Measurements from ENCODE around the gene NDFIP1. TPM values are rescaled to one million over a fixed set of nuclear protein-coding genes. Genes with fewer than 3 reads are reported as not detected.

NDFIP1 gene
- polyA plus RNA-seq, 1 donor (not counting 4 experiments of a cell fraction or from before 2014, with no cell fraction given): 38.2 TPM

DNA sequence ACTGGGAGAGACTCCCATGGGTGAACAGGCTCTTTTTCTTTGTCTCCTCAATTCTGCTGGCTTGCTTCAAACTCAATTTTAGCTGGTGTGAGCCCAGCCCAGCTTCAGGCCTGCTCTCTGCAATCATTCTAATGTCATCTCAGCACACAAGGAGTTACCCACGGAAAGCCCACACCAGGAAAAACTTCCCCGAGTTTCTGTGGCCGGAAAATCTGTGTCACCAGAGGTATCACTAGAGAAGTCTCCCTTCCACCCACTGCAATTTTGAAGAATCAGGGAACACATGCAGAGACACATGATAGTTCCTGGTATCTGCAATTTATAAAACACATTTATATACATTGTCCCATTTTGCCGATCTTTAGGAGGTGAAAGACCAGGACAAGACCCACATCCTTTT, 13.5 kb upstream of the NDFIP1 start:
- Histone ChIP-seq H3K27ac (ENCODE audit: control insufficient read depth, insufficient read depth, low read length) (no peak overlapping the region), H4K20me1 (ENCODE audit: control insufficient read depth, extremely low read depth, insufficient read depth, low read length) (no peaks in the 10 kb centered on the region), H3K4me2 (ENCODE audit: control insufficient read depth, extremely low read depth, insufficient read depth, low read depth, low read length) (no peak overlapping the region), H3K9me1 (ENCODE audit: control insufficient read depth, extremely low read depth, insufficient read depth, low read length) (no peaks in the 10 kb centered on the region), H3K36me3 (ENCODE audit: control insufficient read depth in 2 of 2, extremely low read depth in 1 of 2, insufficient read depth in 2 of 2, low read length in 2 of 2) (no peaks in the 10 kb centered on the region), H3K4me3 (ENCODE audit: control insufficient read depth in 2 of 3, extremely low read depth in 1 of 3, insufficient read depth in 2 of 3, low read depth in 1 of 3, low read length in 3 of 3) (no peak overlapping the region), H3K9ac (ENCODE audit: control insufficient read depth, extremely low read depth, insufficient read depth, low read length) (no peak overlapping the region), H3K27me3 (ENCODE audit: control insufficient read depth, extremely low read depth, insufficient read depth, low read length) (no peaks in the 10 kb centered on the region), H3K4me1 (ENCODE audit: control insufficient read depth, extremely low read depth, insufficient read depth, low read length) (peaks cover 22% of the 10 kb centered on the region), H3K9me3 (ENCODE audit: control insufficient read depth, low read depth, low read length) (no peaks in the 10 kb centered on the region), H3K79me2 (ENCODE audit: control insufficient read depth, insufficient read depth, low read length) (no peaks in the 10 kb centered on the region), H2AFZ (ENCODE audit: control insufficient read depth, low read length) (no peak overlapping the region)
- FAIRE-seq: no peak
- no peak for DNase-seq (ENCODE audit: low read depth, low spot score)
- dilution Hi-C loops (cut with MboI; ENCODE audit: extremely low pct_ligation_motif_present, low sequenced_read_pairs): no loop called here
- no peak for TF ChIP-seq EZH2 (IDR thresholded peaks at IDR 0.05; ENCODE audit: low read length)
- TF ChIP-seq, protein P1, sequence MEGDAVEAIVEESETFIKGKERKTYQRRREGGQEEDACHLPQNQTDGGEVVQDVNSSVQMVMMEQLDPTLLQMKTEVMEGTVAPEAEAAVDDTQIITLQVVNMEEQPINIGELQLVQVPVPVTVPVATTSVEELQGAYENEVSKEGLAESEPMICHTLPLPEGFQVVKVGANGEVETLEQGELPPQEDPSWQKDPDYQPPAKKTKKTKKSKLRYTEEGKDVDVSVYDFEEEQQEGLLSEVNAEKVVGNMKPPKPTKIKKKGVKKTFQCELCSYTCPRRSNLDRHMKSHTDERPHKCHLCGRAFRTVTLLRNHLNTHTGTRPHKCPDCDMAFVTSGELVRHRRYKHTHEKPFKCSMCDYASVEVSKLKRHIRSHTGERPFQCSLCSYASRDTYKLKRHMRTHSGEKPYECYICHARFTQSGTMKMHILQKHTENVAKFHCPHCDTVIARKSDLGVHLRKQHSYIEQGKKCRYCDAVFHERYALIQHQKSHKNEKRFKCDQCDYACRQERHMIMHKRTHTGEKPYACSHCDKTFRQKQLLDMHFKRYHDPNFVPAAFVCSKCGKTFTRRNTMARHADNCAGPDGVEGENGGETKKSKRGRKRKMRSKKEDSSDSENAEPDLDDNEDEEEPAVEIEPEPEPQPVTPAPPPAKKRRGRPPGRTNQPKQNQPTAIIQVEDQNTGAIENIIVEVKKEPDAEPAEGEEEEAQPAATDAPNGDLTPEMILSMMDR (optimal IDR thresholded peaks at IDR 0.05 in 1 of 3, IDR thresholded peaks at IDR 0.05 in 1 of 3, conservative IDR thresholded peaks at IDR 0.05 in 1 of 3; ENCODE audit: extremely low read depth in 1 of 3, insufficient read depth in 2 of 3, low read length in 3 of 3): no peak

DNA sequence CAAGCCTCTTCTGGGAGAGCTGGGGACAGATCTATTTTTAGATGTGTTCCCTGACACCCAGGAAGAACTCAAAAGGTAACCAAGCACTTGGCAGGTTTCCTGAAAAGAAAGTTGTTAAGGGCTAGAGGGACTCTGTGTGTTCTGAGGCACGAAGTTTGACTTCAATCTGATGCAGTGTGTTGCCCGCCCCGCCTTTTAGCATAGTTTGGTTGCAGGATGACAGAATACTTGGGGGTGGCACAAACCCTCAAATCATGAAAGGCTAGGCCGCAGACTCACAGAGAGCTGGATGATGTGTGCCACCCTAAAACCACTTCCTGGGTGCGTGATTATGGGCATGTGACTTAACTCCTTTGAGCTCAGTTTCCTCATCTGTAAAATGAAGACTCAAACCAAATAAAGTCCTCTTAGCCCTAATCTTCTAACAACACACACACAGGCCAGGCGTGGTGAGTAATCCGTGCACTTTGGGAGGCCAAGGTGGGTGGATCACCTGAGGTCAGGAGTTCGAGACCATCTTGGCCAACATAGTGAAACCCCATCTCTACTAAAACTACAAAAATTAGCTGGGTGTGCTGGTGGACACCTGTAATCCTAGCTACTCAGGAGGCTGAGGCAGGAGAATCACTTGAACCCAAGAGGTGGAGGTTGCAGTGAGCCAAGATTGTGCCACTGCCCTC, 12.8 kb upstream of the NDFIP1 start:
- H3K36me3 ChIP-seq (ENCODE audit: control insufficient read depth in 2 of 2, extremely low read depth in 1 of 2, insufficient read depth in 2 of 2, low read length in 2 of 2): no peaks in the 10 kb centered on the region
- no peak overlapping the region for H3K4me2 ChIP-seq (ENCODE audit: control insufficient read depth, extremely low read depth, insufficient read depth, low read depth, low read length)
- DNase-seq (ENCODE audit: low read depth, low spot score) (no peak), FAIRE-seq (peak; percentile 51)
- H3K9me1 ChIP-seq (ENCODE audit: control insufficient read depth, extremely low read depth, insufficient read depth, low read length): no peaks in the 10 kb centered on the region
- H3K9me3 ChIP-seq (ENCODE audit: control insufficient read depth, low read depth, low read length): no peaks in the 10 kb centered on the region
- H3K4me1 ChIP-seq (ENCODE audit: control insufficient read depth, extremely low read depth, insufficient read depth, low read length): peaks cover 22% of the 10 kb centered on the region
- H3K27me3 ChIP-seq (ENCODE audit: control insufficient read depth, extremely low read depth, insufficient read depth, low read length): no peaks in the 10 kb centered on the region
- H3K9ac ChIP-seq (ENCODE audit: control insufficient read depth, extremely low read depth, insufficient read depth, low read length): no peak overlapping the region
- H2AFZ ChIP-seq (ENCODE audit: control insufficient read depth, low read length): peak overlapping the region; percentile 12
- no peaks in the 10 kb centered on the region for H4K20me1 ChIP-seq (ENCODE audit: control insufficient read depth, extremely low read depth, insufficient read depth, low read length)
- no peak overlapping the region for H3K27ac ChIP-seq (ENCODE audit: control insufficient read depth, insufficient read depth, low read length)
- H3K79me2 ChIP-seq (ENCODE audit: control insufficient read depth, insufficient read depth, low read length): no peaks in the 10 kb centered on the region
- TF ChIP-seq EZH2 (IDR thresholded peaks at IDR 0.05; ENCODE audit: low read length): no peak
- TF ChIP-seq, protein P1 (optimal IDR thresholded peaks at IDR 0.05 in 1 of 3, IDR thresholded peaks at IDR 0.05 in 1 of 3, conservative IDR thresholded peaks at IDR 0.05 in 1 of 3; ENCODE audit: extremely low read depth in 1 of 3, insufficient read depth in 2 of 3, low read length in 3 of 3): no peak
- no peak overlapping the region for H3K4me3 ChIP-seq (ENCODE audit: control insufficient read depth in 2 of 3, extremely low read depth in 1 of 3, insufficient read depth in 2 of 3, low read depth in 1 of 3, low read length in 3 of 3)
- dilution Hi-C loops (cut with MboI; ENCODE audit: extremely low pct_ligation_motif_present, low sequenced_read_pairs): no loop called here
